ENCODE measurements around the gene TEX29.

Gene TEX29

DNA sequence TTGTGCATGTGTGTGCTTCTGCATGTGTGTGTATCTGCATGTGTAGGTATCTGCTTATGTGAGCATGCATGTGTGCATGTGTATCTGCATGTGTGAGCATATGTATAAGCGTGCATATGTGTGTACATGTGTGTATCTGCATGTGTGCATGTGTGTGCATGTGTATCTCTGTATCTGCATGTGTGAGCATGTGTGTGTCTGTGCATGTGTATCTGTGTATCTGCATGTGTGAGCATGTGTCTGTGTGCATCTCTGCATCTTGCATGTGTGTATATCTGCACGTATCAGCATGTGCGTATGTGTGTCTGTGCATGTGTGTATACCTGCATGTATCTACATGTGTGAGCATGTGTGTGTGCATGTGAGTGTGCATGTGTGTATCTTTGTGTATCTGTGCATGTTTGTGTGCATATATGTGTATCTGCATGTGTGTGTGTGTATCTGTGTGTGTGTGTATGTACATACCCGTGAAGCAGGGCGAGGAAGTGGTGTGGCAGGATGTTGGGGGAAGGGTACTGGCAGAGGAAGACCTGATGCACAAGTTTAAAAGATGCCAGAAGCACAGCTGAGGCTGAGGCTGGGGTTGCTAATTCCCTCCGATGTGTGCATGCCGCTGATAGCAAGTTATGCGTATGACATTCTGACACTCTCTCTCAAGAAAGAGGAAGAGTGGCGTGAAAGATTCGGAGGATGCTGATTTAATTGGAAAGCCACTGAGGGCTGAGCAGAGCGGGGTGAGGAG is 64.2 kb downstream of the TEX29 start:
- no peak overlapping the region for H3K4me3 ChIP-seq (ENCODE audit: low read length in 2 of 2)
- H3K4me1 ChIP-seq (ENCODE audit: control insufficient read depth, insufficient read depth, low read length), result no peaks in the 10 kb centered on the region
- H3K27ac ChIP-seq (ENCODE audit: low read length), result no peak overlapping the region
- H3K9me3 ChIP-seq (ENCODE audit: control insufficient read depth in 2 of 2, low read length in 2 of 2), result peaks cover 0 to 4% of the 10 kb centered on the region in 2 donors
- H3K9ac ChIP-seq (ENCODE audit: low read length in 2 of 2), result no peak overlapping the region
- no peaks in the 10 kb centered on the region for H3K36me3 ChIP-seq (ENCODE audit: control insufficient read depth in 2 of 2, insufficient read depth in 2 of 2, low read length in 2 of 2)
- H3K27me3 ChIP-seq (ENCODE audit: control insufficient read depth in 1 of 2, insufficient read depth in 2 of 2, low read length in 2 of 2), result peaks cover 0 to 12% of the 10 kb centered on the region in 2 donors

- peaks cover 0 to 12% of the 10 kb centered on the region in 2 donors for H3K27me3 ChIP-seq (ENCODE audit: control insufficient read depth in 1 of 2, insufficient read depth in 2 of 2, low read length in 2 of 2)
- H3K9me3 ChIP-seq (ENCODE audit: control insufficient read depth in 2 of 2, low read length in 2 of 2), result peaks cover 0 to 3% of the 10 kb centered on the region in 2 donors
- no peak overlapping the region for H3K4me3 ChIP-seq (ENCODE audit: low read length in 2 of 2)
- H3K36me3 ChIP-seq (ENCODE audit: control insufficient read depth in 2 of 2, insufficient read depth in 2 of 2, low read length in 2 of 2), result no peaks in the 10 kb centered on the region
- H3K9ac ChIP-seq (ENCODE audit: low read length in 2 of 2), result no peak overlapping the region
- no peak overlapping the region for H3K27ac ChIP-seq (ENCODE audit: low read length)
- H3K4me1 ChIP-seq (ENCODE audit: control insufficient read depth, insufficient read depth, low read length), result no peaks in the 10 kb centered on the region
These were observed 64.9 kb downstream of the TEX29 start for GRCh38 chr13:111385183-111385857.

DNA sequence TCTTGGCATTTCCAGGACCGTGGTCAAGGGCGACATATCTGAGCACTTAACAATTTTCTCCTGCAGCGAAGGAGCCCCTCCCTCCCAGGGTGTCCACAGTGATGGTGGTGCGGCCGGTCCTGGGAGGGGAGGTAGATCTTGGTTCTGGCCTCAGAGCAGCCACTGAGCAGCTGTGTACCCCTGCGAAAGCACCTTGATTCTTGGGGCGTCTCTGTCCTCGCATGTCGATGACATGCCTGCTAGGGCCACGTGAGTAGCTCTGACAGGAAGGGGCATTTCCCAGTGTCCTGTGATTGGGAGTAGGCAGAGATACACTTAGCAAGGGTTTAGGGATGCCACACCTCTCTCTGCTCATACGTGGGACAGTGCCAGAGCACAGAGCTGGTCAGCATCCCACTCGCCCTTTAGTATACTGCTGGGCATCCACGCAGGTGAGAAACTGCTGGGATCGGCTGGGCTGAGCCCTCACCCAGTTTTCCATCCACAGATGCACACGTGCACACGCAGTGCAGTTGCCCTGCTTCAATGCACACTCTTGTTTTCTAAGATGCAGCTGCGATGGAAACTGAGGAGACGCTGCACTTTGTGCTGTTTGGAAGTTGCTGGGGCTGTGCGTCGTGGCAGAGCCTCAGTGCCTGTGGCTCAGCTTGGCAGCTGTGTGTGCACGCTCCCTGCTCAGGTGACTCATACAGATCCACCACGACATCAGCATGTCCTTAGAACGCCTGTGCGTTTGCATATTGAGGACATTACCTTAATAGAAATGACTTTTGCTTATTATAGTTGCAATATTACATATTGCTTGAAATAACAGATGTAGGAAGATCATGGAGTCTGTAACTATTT is 66.8 kb downstream of the TEX29 start:
- Histone ChIP-seq H3K4me3 (ENCODE audit: low read length in 2 of 2) (no peak overlapping the region), H3K9ac (ENCODE audit: low read length in 2 of 2) (no peak overlapping the region), H3K27ac (ENCODE audit: low read length) (no peak overlapping the region), H3K27me3 (ENCODE audit: control insufficient read depth in 1 of 2, insufficient read depth in 2 of 2, low read length in 2 of 2) (peaks cover 0 to 12% of the 10 kb centered on the region in 2 donors), H3K36me3 (ENCODE audit: control insufficient read depth in 2 of 2, insufficient read depth in 2 of 2, low read length in 2 of 2) (no peaks in the 10 kb centered on the region), H3K9me3 (ENCODE audit: control insufficient read depth in 2 of 2, low read length in 2 of 2) (no peaks in the 10 kb centered on the region), H3K4me1 (ENCODE audit: control insufficient read depth, insufficient read depth, low read length) (no peaks in the 10 kb centered on the region)

DNA sequence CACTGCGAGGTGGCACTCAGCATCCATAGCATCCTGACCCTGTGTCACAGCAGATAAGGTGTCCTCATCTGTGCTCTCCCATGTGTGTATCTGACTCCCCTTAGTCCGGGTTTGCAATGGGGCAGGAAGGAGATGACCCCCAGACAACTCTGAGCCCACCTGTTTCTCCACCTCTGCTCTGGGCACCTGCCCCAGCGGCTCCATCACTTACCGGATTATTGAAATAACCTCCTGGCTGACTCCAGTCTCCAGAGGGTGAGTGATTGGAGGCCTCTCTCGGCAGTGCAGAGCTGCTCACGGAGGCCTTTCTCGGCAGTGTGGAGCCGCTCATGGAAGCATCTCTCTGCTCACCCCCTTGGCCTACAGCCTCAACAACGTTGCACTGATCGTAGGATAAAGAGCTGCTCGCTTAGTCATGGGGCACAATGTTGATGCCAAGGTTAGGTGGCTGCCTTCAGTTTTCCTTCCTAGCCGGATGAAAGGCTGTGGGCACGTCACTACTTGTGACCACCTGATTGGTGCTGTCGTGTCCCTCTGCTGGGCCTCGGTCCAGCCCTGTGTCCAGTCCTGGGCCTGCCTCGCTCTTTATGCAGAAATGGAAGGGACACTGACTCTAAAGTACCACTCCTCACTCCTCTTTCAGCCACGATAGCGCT is 67.6 kb downstream of the TEX29 start:
- H3K27me3 ChIP-seq (ENCODE audit: control insufficient read depth in 1 of 2, insufficient read depth in 2 of 2, low read length in 2 of 2), result peaks cover 0 to 12% of the 10 kb centered on the region in 2 donors
- no peaks in the 10 kb centered on the region for H3K4me1 ChIP-seq (ENCODE audit: control insufficient read depth, insufficient read depth, low read length)
- H3K9me3 ChIP-seq (ENCODE audit: control insufficient read depth in 2 of 2, low read length in 2 of 2), result no peaks in the 10 kb centered on the region
- H3K27ac ChIP-seq (ENCODE audit: low read length), result no peak overlapping the region
- no peak overlapping the region for H3K4me3 ChIP-seq (ENCODE audit: low read length in 2 of 2)
- no peak overlapping the region for H3K9ac ChIP-seq (ENCODE audit: low read length in 2 of 2)
- H3K36me3 ChIP-seq (ENCODE audit: control insufficient read depth in 2 of 2, insufficient read depth in 2 of 2, low read length in 2 of 2), result no peaks in the 10 kb centered on the region

DNA sequence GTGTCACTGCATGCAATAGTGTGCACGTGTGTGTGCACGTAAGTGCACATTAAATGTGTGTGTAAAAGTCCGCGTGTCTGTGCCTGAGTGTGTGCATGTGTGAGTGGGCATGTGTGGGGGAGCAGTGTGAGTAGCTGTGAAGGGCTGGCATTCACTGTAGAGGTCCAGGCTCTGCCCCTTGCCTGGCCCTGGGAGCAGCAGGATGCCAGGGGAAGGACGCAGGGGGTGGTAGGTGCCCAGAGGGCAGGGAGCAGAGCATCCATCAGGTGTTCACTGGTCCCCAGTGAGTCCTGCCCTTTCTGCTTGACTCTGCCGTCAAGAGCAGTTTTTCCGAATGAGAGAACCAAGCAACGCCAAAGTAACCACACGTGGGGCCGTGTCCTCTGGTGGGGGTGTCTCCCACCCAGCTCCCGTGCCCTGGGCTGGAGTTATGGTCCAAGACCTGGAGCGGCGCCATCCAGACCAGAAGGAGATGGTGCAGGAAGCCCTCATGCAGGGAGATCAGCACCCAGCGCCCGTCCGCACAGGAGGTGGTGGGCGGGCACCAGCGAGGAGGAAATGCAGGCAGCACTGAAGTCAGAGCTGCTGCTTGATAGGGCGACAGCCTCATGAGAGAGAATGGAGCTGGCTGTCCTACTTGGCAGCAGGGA is 68.5 kb downstream of the TEX29 start:
- Histone ChIP-seq H3K27me3 (ENCODE audit: control insufficient read depth in 1 of 2, insufficient read depth in 2 of 2, low read length in 2 of 2) (peaks cover 0 to 10% of the 10 kb centered on the region in 2 donors), H3K36me3 (ENCODE audit: control insufficient read depth in 2 of 2, insufficient read depth in 2 of 2, low read length in 2 of 2) (no peaks in the 10 kb centered on the region), H3K9ac (ENCODE audit: low read length in 2 of 2) (no peak overlapping the region), H3K4me1 (ENCODE audit: control insufficient read depth, insufficient read depth, low read length) (no peaks in the 10 kb centered on the region), H3K27ac (ENCODE audit: low read length) (no peak overlapping the region), H3K9me3 (ENCODE audit: control insufficient read depth in 2 of 2, low read length in 2 of 2) (no peaks in the 10 kb centered on the region), H3K4me3 (ENCODE audit: low read length in 2 of 2) (no peak overlapping the region)

- no peaks in the 10 kb centered on the region for H3K9me3 ChIP-seq (ENCODE audit: control insufficient read depth in 2 of 2, low read length in 2 of 2)
- no peak overlapping the region for H3K4me3 ChIP-seq (ENCODE audit: low read length in 2 of 2)
- H3K27me3 ChIP-seq (ENCODE audit: control insufficient read depth in 1 of 2, insufficient read depth in 2 of 2, low read length in 2 of 2), result peaks cover 0 to 10% of the 10 kb centered on the region in 2 donors
- no peaks in the 10 kb centered on the region for H3K4me1 ChIP-seq (ENCODE audit: control insufficient read depth, insufficient read depth, low read length)
- no peak overlapping the region for H3K27ac ChIP-seq (ENCODE audit: low read length)
- H3K36me3 ChIP-seq (ENCODE audit: control insufficient read depth in 2 of 2, insufficient read depth in 2 of 2, low read length in 2 of 2), result no peaks in the 10 kb centered on the region
- no peak overlapping the region for H3K9ac ChIP-seq (ENCODE audit: low read length in 2 of 2)
These were observed 69.4 kb downstream of the TEX29 start for GRCh38 chr13:111389621-111390521.

DNA sequence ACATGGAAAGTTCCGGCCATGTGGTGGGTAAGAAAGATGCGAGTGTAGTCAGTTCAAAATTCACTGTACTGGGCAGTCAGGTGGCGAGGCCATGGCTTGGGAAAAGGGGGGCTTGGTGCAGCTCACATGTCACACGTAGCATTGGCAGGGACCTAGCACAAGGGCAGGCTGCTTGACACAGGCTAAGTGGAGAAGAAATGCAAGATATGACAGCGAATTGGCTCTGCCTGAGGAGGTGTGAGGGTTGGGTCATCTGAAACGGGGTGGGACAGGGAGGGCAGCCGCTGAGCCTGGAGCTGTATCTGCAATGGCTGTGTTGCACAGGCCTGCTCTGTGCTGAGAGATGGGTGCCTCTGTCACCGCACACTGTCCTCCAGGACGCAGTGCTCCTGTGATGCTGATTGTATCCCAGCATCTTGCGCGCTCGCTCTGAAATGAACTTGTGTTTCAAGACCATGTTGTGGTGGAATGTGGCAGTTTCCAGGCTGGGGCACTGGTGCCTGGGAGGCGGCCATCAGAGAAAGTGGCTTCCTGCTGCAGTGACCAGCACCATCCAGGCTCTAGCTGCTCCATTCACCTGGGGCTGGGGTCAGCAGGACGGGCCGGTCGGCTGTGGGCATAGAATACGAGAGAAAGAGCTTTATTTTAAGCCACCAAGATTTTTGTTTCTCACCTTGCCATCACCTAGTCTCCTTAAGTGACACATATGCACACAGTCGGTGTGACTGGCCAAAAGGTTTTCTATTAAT is 70.3 kb downstream of the TEX29 start:
- H3K9me3 ChIP-seq (ENCODE audit: control insufficient read depth in 2 of 2, low read length in 2 of 2), result no peaks in the 10 kb centered on the region
- H3K27me3 ChIP-seq (ENCODE audit: control insufficient read depth in 1 of 2, insufficient read depth in 2 of 2, low read length in 2 of 2), result peaks cover 0 to 10% of the 10 kb centered on the region in 2 donors
- H3K4me3 ChIP-seq (ENCODE audit: low read length in 2 of 2), result no peak overlapping the region
- H3K4me1 ChIP-seq (ENCODE audit: control insufficient read depth, insufficient read depth, low read length), result no peaks in the 10 kb centered on the region
- no peak overlapping the region for H3K9ac ChIP-seq (ENCODE audit: low read length in 2 of 2)
- no peak overlapping the region for H3K27ac ChIP-seq (ENCODE audit: low read length)
- H3K36me3 ChIP-seq (ENCODE audit: control insufficient read depth in 2 of 2, insufficient read depth in 2 of 2, low read length in 2 of 2), result no peaks in the 10 kb centered on the region

- no peak overlapping the region for H3K27ac ChIP-seq (ENCODE audit: low read length)
- H3K4me1 ChIP-seq (ENCODE audit: control insufficient read depth, insufficient read depth, low read length), result no peaks in the 10 kb centered on the region
- H3K9ac ChIP-seq (ENCODE audit: low read length in 2 of 2), result no peak overlapping the region
- H3K4me3 ChIP-seq (ENCODE audit: low read length in 2 of 2), result no peak overlapping the region
- H3K27me3 ChIP-seq (ENCODE audit: control insufficient read depth in 1 of 2, insufficient read depth in 2 of 2, low read length in 2 of 2), result peaks cover 0 to 7% of the 10 kb centered on the region in 2 donors
- no peaks in the 10 kb centered on the region for H3K36me3 ChIP-seq (ENCODE audit: control insufficient read depth in 2 of 2, insufficient read depth in 2 of 2, low read length in 2 of 2)
- no peaks in the 10 kb centered on the region for H3K9me3 ChIP-seq (ENCODE audit: control insufficient read depth in 2 of 2, low read length in 2 of 2)
These were observed 72.0 kb downstream of the TEX29 start for GRCh38 chr13:111392486-111392885.

- Histone ChIP-seq H3K9me3 (ENCODE audit: control insufficient read depth in 2 of 2, low read length in 2 of 2) (no peaks in the 10 kb centered on the region), H3K9ac (ENCODE audit: low read length in 2 of 2) (no peak overlapping the region), H3K4me1 (ENCODE audit: control insufficient read depth, insufficient read depth, low read length) (no peaks in the 10 kb centered on the region), H3K4me3 (ENCODE audit: low read length in 2 of 2) (no peak overlapping the region), H3K27me3 (ENCODE audit: control insufficient read depth in 1 of 2, insufficient read depth in 2 of 2, low read length in 2 of 2) (peaks cover 0 to 4% of the 10 kb centered on the region in 2 donors), H3K36me3 (ENCODE audit: control insufficient read depth in 2 of 2, insufficient read depth in 2 of 2, low read length in 2 of 2) (no peaks in the 10 kb centered on the region), H3K27ac (ENCODE audit: low read length) (no peak overlapping the region)
These were observed 72.9 kb downstream of the TEX29 start for GRCh38 chr13:111393221-111393790.
